Stimulated activated CD8-positive, alpha-beta memory T cell treated with anti-CD3 and anti-CD28 coated beads, Interleukin-7, amount 100 ng/mL, for 48 hours (primary cell): ENCODE data around the gene SNRNP35.
"Not testable (repeated sequence)": the region's sequence is repeated elsewhere in the genome, so short reads cannot be mapped to it uniquely, and the experiment has no call there.

Experiments
- DNase-seq, 2 donors: peaks; one replicate each; pipeline ENCODE4 v3.0.0-alpha.2; 2020; ENCODE audit warnings: low read depth in 1 of 2; ENCODE audit errors: extremely low read depth in 1 of 2

The SNRNP35 gene

DNA sequence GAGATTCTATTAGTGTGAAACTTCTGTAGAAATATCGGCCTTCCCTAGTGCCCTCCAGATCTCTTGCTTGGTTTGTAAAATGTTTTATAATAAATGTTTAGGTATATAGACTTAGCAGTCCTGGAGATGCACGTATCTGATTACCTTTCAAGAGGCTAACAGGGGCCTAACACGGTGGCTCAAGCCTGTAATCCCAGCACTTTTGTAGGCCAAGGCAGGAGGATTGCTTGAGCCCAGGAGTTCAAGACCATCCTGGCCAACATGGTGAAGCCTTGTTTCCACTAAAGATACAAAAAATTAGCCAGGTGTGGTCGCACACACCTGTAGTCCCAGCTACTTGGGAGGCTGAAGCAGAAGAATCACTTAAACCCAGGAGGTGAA is 11.6 kb upstream of the SNRNP35 start:
- DNase-seq: no peak

DNA sequence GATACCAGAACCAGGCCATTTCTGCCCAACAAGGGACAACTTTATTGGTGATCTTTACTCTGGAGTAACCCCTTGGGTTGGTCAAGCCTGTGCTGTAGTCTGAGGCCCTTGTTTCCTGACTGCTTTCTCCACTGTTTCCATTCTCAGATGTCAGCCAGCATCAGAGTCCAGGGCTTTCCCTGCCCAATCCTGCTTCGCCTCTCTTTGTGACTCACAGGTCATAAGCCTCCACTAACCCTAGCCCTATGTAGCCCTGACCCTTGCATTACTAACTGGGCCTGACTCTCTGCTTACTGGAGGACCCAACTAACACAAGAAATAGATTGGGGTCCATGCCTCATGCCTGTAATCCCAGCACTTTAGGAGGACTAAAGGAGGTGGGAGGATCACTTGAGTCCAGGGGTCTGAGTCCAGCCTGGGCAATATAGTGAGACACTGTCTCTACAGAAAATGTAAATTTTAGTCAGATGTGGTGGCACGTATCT is 8.6 kb upstream of the SNRNP35 start:
- no peak for DNase-seq

DNA sequence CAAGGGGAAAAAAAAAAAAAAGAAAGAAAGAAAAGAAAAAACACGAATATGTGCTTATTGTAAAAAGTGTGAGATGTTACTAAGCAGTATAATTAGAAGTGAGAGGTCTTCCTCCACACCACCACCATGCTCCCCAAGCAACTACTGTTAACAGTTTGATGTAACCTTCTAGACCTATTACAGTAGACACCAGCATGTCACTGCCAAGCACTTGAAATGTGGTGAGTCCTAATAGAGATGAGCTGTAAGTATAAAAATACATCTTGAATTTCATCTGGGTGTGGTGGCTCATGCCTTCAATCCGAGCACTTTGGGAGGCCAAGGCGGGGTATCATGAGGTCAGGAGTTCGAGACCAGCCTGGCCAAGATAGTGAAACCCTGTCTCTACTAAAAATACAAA is 8.1 kb upstream of the SNRNP35 start:
- DNase-seq: no peak

DNA sequence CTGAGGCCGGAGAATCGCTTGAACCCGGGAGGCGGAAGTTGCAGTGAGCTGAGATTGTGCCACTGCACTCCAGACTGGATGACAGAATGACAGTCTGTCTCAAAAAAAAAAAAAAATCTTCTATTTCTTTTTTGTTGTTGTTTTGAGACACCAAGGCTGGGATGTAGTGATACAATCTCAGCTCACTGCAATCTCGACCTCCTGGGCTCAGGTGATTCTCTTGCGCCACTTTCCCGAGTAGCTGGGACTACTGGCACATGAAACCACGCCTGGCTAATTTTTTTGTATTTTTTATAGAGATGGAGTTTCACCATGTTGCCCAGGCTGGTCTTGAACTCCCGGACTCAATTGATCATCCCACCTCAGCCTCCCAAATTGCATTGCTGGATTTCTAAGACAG is 7.3 kb upstream of the SNRNP35 start:
- no peak for DNase-seq

DNA sequence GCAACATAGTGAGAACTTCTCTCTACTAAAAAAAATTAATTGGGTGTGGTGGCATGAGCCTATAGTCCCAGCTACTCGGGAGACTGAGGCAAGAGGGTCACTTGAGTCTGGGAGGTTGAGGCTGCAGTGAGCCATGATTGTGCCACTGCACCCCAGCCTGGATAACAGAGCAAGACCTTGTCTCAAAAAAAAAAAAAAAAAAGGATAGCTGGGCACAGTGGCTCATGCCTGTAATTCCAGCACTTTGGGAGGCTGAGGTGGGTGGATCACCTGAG is 5.7 kb upstream of the SNRNP35 start:
- not testable (repeated sequence) for DNase-seq

DNA sequence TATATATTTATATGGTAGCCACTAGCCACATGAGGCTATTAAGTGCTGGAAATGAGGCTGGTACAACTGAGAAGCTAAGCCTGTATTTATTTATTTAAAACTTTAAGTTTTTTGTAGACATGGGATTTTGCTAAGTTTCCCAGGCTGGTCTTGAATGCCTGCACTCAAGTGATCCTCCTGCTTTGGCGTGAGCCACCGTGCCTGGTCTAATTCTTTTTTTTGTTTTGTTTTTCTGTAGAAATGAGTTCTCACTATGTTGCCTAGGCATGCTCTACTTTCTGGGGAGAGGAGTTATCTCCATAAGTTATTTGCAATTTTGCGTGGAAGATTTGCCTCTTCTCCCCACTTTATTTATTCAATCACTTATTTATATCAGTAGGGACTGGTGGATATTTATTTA is 4.8 kb upstream of the SNRNP35 start:
- no peak for DNase-seq

DNA sequence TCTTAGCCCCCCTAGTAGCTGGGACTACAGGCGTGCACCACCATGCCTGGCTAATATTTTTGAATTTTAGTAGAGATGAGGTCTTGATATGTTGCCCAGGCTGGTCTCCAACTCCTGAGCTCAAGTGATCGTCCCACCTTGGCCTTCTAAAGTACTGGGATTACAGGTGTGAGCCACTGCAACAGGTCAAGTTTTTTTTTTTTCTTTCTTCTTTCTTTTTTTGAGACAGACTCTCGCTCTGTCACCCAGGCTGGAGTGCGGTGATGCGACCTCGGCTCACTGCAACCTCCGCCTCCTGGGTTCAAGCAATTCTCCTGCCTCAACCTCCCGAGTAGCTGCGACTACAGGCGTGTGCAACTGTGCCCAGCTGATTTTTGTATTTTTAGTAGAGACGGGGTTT is 5.2 kb downstream of the SNRNP35 start:
- DNase-seq: not testable (repeated sequence)

DNA sequence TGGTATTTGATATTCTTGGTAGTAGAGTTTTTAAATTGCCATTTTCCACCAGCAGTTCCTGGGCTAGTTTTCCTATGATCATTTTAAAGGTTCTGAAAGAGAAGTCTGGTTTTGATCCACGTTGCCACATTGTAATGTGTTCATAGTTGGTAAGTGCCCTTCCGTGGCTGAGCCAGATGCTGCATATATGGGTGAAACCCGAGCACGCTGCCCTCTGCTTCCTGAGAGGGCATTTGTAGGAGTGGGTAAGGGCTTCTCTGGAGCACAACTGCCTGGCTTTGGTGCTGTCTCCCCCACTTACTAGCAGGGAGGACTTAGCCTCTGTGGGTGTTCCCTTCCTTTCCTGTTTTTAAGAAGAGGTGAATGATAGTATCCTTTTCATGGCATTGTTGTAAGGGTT is 7.1 kb downstream of the SNRNP35 start:
- DNase-seq: no peak

DNA sequence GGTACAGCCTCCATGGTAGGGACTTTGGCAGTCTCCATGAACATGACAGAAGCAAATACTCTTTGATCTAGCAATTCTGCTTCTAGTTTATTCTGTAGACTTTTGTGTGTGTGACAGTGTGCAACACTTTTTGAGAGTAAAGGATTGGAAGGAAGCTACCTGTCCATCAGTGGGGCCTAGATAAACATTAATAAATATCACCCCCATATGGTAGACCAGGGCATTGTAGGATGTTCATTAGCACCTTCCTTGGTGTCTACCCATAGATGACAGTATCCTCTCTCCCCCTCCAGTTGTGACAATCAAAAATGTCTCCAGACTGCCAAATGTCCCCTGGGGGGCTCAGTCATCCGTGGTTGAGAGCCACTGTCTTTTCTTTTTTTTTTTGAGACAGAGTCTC is 10.8 kb downstream of the SNRNP35 start:
- DNase-seq: no peak

DNA sequence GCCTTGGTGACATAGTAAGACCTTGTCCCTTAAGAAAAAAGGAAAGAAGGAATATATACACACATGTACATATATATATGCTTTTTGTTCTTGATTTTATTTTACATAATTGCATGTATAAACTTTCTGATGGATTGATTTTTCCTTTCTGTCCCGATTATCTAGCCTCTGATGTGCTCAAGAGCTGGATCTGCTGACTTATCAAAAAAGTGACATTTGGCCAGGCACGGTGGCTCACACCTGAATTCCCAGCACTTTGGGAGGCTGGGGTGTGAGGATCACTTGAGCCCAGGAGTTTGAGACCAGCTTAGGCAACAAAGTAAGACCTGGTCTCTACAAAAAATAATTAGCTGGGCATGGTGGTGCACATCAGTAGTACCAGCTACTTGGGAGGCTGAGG is 12.0 kb downstream of the SNRNP35 start:
- no peak for DNase-seq

DNA sequence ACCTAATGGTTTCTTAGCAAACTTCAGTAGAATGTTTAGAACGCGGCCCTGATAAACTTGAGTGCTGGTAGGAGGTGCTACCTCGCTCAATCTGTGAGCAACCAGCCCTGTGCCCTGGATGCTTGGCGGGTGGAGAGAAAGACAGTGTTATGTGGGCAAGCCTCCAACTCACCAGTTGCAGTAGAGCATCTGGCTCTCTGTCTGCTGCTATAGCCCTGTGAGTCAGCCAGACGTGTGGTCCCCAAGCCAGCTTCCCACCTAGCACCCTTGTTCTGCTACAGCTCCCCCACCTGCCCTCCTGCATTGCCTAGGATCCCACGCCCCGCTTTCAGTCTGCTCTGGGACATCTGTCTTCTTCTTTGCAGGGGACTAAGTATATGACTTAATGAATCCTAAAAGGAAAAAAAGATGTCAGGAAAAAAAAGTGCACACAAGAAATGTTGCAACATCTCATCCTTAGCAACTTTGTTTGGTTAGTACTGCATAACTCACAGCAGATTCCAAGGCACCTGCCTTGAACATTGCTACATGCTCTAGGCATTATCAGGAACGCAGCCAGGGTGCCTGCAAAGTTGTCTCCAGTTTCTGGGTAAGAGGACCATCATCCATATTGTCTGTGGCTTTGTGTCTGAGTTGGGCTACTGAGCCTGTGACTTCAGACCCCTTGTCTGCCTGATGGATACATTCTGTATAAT is 13.6 kb downstream of the SNRNP35 start:
- DNase-seq: no peak

DNA sequence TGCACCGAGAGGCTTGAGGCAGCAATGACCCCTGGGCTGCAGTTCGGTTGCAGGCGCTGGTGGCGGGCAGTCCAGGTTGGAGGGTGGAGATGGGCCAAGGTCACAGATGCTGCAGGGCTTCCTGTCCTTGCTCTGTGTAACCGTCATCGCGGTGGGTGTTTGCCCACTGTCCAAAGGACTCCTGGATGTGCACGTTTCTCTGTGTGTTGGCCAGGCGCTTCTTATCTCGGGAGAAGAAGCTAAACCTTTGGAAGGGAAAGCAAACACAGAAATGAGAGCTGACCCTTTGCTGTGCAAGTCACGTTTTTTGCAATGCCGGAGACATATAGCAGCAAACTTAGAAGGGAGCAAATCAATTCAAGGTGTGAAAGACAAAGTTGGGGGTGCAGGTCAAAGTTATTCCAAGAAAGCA is 14.5 kb downstream of the SNRNP35 start:
- DNase-seq: no peak

DNA sequence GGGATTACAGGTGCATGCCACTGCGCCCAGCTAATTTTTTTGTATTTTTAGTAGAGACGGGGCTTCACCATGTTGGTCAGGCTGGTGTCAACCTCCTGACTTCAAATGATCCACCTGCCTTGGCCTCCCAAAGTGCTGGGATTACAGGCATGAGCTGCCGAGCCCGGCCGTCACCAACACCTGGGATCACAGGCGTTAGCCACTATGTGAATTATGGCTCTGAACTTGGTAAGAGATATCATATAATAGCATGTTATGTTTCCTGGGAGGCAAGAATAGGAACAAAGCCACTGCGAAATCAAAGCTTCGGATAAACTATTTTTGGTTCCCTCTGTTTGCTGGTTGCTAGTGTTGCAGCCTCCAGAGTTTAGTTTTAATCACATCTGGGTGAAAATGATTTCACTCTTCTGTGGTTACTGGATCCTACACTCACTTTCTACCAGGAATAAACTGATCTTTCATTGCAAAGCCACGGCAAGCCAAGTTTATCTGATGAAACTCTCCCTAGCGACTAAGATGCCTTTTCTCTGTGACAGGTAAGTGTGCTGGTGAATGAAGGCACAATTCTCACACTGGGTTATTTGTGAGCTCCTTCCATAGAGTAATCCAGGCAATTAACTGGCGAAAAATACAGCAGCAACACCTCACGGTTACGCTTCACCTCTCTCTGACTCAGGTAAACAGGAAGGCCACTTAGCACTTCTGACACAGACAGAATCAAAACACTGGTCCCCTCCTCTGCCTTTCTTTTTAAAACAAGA is 16.7 kb downstream of the SNRNP35 start:
- no peak for DNase-seq

DNA sequence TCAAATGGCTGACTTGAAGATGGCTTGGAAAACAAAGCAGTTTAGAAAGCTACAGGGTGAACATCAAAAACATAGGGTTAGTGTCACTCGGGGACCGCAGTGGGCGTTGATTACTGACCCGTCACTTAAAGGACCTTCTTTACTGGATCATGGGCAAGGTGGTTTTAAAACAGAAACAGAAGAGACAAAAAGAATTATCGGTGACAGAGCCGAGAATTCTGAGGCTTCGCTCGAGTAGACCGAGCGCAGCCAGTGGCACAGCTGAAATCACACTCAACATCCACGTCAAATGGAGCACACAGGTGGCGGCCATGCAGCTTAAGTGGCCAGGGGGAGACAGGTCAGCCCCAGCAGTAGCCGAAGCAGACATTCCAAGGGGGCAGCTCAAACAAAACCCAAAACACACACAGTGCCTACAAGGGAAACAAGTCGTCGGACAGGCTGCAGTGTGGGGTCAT is 17.3 kb downstream of the SNRNP35 start:
- no peak for DNase-seq

DNA sequence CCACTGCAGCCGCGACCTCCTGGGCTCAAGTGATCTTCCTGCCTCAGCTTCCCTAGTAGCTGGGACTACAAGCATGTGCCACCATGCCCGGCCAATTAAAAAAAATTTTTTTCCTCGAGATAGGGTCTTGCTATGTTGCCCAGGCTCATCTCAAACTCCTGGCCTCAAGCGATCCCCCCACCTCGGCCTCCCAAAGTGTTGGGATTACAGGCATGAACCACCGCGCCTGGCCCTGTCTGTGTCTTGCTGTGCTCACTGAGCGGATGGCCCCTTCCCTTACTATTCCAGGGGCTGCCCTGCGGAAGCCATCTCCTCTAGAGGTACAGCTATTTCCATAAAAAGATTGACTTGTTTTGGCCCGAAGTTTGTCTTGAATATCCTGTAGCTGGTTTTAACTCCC is 20.1 kb downstream of the SNRNP35 start:
- DNase-seq: no peak

DNA sequence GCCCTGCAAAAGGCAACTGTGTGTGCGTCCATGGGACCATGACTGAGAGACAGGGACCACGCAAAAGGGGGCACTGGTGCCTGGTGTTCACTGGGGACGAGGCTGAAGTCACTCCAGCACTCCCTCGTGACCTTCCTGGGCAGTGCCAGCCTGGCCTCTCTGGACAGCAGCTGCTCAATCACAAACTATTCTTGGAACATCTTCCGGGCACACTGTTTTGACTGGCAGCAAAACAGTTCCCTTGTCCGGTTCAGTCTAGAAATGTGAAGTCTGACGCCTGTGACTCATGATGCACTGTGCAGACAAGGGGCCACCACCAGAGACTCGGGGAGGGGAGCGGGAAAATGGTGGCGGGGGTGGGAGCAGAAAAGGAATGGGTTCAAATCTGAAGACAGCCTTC is 20.8 kb downstream of the SNRNP35 start:
- no peak for DNase-seq

DNA sequence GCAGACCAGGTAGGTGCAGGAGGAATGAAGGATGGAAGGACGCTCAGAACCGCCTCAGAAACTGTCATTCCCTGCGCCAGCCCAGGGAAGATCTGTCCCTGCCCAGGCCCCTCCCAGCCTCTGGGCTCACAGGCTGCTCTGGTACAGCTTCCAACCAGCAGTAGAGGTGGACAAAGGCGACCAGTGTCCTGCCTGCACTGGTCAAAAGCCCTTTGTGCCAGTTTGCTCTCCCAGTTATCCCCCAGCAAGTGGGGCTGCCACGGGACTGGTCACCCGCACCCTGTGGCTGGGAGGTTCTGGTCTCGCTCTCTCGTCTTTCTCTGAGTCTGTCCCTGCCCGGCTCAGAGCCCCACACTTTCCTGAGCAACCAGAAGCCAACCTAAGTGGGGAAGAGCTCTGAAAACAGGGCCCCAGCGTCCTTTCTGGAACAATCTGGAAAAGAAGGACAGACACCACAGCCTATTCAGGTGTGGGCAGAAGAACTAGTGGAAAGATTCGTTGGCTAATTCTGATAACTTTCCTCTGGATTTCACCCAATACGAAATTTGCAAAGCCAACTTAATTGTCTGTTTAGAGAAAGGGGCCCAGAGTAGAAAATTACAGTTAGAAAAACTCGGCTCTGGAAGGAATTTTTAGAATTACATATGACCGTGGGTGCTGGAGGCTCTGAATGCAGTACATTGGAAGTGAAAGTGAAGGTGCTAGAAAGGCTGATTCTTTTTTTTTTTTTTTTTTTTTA is 21.7 kb downstream of the SNRNP35 start:
- no peak for DNase-seq

DNA sequence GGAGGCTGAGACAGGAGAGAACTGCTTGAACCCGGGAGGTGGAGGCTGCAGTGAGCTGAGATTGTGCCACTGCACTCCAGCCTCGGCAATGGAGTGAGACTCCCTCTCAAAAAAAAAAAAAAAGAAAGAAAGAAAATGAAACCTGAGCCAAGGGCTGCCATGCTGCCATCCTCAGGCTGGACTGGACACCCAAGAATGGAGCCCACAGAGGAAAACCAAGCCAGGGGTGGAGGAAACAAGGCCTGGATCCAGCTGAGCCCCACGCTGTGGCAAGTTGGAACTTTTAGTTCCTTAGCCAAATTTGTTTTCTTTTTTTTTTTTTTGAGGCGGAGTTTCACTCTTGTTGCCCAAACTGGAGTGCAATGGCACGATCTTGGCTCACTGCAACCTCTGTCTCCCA is 23.3 kb downstream of the SNRNP35 start:
- not testable (repeated sequence) for DNase-seq

DNA sequence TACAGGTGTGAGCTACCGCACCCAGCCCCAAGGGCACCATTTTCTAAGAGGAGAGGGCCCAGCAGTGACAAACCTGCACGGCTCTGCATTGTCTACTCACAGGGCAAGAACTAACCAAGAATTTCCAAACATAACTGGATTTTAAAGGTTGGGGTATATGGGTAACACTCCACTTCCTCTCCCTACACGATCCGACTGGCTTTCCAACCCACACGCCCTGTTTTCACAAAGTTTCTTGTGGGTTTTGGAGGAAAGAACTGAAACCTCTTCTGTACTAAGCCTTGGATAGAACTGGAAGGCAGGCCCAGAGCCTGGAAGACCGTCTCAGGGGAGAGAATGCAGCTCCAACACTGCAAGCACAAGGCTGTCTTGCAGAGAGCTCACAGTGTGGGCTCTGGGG is 24.9 kb downstream of the SNRNP35 start:
- DNase-seq: no peak

DNA sequence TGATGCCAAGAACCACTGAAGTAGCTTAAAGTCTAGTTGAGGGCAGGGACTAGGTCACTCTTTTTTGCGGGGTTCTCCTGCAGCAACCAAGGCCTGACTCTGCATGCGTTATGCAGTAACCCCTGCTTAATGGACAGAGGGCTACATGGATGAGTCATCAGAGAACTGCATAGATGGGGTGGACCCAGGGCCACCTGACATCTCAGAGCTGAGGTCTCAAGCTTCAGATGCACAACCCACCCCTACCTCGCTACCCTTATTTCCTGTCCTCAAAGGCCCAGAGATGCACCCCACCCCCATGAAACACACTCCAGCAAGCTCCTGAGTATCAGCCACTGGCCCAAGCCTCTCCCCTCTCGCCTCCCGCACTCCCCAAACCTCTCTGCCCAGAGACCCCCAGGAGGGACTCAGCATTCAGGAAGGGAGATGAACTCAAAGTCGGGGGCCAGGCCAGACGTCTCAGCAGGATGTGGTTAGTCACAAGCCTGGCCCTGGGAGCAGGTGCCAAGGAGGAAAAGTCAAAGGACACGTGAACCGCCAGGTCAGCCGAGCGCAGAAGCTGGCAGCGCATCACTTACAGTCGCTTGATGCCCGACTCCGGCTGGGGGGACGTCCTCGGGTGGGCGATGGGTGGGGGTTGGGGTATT is 25.8 kb downstream of the SNRNP35 start:
- no peak for DNase-seq

DNA sequence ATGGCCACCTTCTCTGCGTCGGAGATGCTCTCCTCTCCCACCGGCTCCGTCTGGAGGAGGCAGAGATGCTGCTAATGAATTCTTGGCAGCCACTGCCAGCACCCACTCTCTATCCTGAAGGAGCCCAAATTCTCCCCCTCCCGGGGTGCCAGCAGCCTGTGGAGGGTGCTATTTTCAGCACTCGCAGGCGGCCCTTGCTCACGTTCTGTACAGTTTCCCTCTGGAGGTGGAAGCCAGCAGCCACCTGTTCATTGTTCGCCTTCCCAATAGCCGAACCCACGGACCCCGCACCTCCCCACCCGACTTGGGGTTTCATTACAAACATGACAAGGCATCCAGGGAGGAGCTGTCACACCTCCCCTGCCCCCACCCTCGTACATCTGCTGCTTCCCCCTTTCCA is 27.8 kb downstream of the SNRNP35 start:
- no peak for DNase-seq
